HEK293 (cell line): ENCODE data around the gene PRICKLE3.

ENCODE experiments used
- CTCF ChIA-PET: fragments of 350-600 bp; formaldehyde crosslinking; extraction: SDS; loops from one replicate; lab custom pipeline; 2021; ENCODE audit warnings: antibody characterized with exemption; lab: Yijun Ruan, JAX
- POLR2A ChIA-PET: fragments of 300-600 bp; formaldehyde crosslinking; extraction: SDS; loops from one replicate; lab custom pipeline; 2020; ENCODE audit warnings: antibody characterized with exemption, inconsistent platforms; lab: Yijun Ruan, JAX
- H3K27ac ChIP-seq: fragments of 200-500 bp; sonication (Bioruptor generic); 2 replicates; pipeline ENCODE4 v1.5.1; 2014; ENCODE audit warnings: low read depth, low read length, control low read depth, inconsistent platforms; ENCODE audit errors: extremely low read depth
- H3K36me3 ChIP-seq, 2 experiments: fragments of 200-500 bp in 1 of 2; sonication (Bioruptor generic) in 1 of 2; 1 replicate in 1 of 2; 2 replicates in 1 of 2; pipeline ENCODE4 v1.5.1; 2014 to 2017; ENCODE audit warnings: inconsistent platforms in 2 of 2, low read length in 2 of 2; ENCODE audit not compliant: control insufficient read depth in 2 of 2, insufficient read depth in 1 of 2
- H3K4me1 ChIP-seq: fragments of 200-500 bp; sonication (Bioruptor generic); 2 replicates; pipeline ENCODE4 v1.5.1; 2014; ENCODE audit warnings: mild to moderate bottlenecking, low read length, inconsistent platforms; ENCODE audit not compliant: control insufficient read depth, insufficient read depth
- H3K4me3 ChIP-seq: 2 replicates; pipeline ENCODE4 v1.5.1; 2011; ENCODE audit warnings: low read depth, mild to moderate bottlenecking, control low read depth, low read length, moderate library complexity
- H3K9me3 ChIP-seq: fragments of 200-500 bp; sonication (Bioruptor generic); 2 replicates; pipeline ENCODE4 v1.5.1; 2014; ENCODE audit warnings: low read depth, low read length, inconsistent platforms; ENCODE audit not compliant: control insufficient read depth, insufficient read depth
- BCL11A ChIP-seq: fragments of 450-650 bp; formaldehyde crosslinking; IDR thresholded peaks from 2 replicates; pipeline ENCODE4 v1.5.1; 2016; ENCODE audit warnings: low read depth, missing biosample characterization, missing genetic modification characterization
- HOXC10 ChIP-seq: sonication (generic); formaldehyde crosslinking; IDR thresholded peaks from 2 replicates; pipeline ENCODE4 v1.8.1; 2023; ENCODE audit warnings: mild to moderate bottlenecking, missing genetic modification reagents
- SALL2 ChIP-seq: fragments of 450-650 bp; formaldehyde crosslinking; IDR thresholded peaks from 2 replicates; pipeline ENCODE4 v1.5.0; 2017; ENCODE audit warnings: missing biosample characterization, mild to moderate bottlenecking, missing genetic modification characterization, borderline replicate concordance
- SP3 ChIP-seq: fragments of 450-650 bp; formaldehyde crosslinking; IDR thresholded peaks from 2 replicates; pipeline ENCODE4 v1.5.1; 2016; ENCODE audit warnings: missing biosample characterization, missing genetic modification characterization
- ZBTB8A ChIP-seq: fragments of 450-650 bp; formaldehyde crosslinking; IDR thresholded peaks from 2 replicates; pipeline ENCODE4 v1.5.1; 2016; ENCODE audit warnings: missing biosample characterization, missing genetic modification characterization
- ZFHX2 ChIP-seq: fragments of 450-650 bp; formaldehyde crosslinking; conservative IDR thresholded peaks from 2 replicates; pipeline ENCODE4 v1.5.1; 2016; ENCODE audit warnings: missing biosample characterization, missing genetic modification characterization
- ZNF16 ChIP-seq: fragments of 450-650 bp; formaldehyde crosslinking; IDR thresholded peaks from 2 replicates; pipeline ENCODE4 v1.5.1; 2016; ENCODE audit warnings: low read depth, missing biosample characterization, missing genetic modification characterization
- ZNF2 ChIP-seq: fragments of 450-650 bp; formaldehyde crosslinking; IDR thresholded peaks from 2 replicates; pipeline ENCODE4 v1.5.1; 2016; ENCODE audit warnings: missing biosample characterization, missing genetic modification characterization
- ZNF239 ChIP-seq: fragments of 450-650 bp; formaldehyde crosslinking; IDR thresholded peaks from 2 replicates; pipeline ENCODE4 v1.5.1; 2016; ENCODE audit warnings: missing biosample characterization, missing genetic modification characterization
- ZNF558 ChIP-seq: fragments of 450-650 bp; formaldehyde crosslinking; IDR thresholded peaks from 2 replicates; pipeline ENCODE4 v1.5.1; 2016; ENCODE audit warnings: missing biosample characterization, missing genetic modification characterization
- ZNF670 ChIP-seq: fragments of 450-650 bp; formaldehyde crosslinking; IDR thresholded peaks from 2 replicates; pipeline ENCODE4 v1.5.1; 2016; ENCODE audit warnings: missing biosample characterization, missing genetic modification characterization, low read depth
- ZNF677 ChIP-seq: fragments of 450-650 bp; IDR thresholded peaks from 2 replicates; pipeline ENCODE4 v1.5.0; 2018; ENCODE audit warnings: missing biosample characterization, mild to moderate bottlenecking, missing genetic modification characterization, moderate library complexity
- TF ChIP-seq, protein P1 (sequence below): fragments of 450-650 bp; formaldehyde crosslinking; IDR thresholded peaks from 2 replicates; pipeline ENCODE4 v1.5.1; 2016; ENCODE audit warnings: missing biosample characterization, missing genetic modification characterization
- TF ChIP-seq, protein P2 (sequence below): fragments of 450-650 bp; formaldehyde crosslinking; conservative IDR thresholded peaks from 2 replicates; pipeline ENCODE4 v1.5.1; 2016; ENCODE audit warnings: low read depth, missing biosample characterization, missing genetic modification characterization
- TF ChIP-seq, protein P3 (sequence below): fragments of 450-650 bp; formaldehyde crosslinking; IDR thresholded peaks from 2 replicates; pipeline ENCODE4 v1.5.1; 2016; ENCODE audit warnings: missing biosample characterization, missing genetic modification characterization
- TF ChIP-seq, protein P4 (sequence below): fragments of 450-650 bp; formaldehyde crosslinking; IDR thresholded peaks from 2 replicates; pipeline ENCODE4 v1.5.1; 2017; ENCODE audit warnings: missing biosample characterization, missing genetic modification characterization

The PRICKLE3 gene

DNA sequence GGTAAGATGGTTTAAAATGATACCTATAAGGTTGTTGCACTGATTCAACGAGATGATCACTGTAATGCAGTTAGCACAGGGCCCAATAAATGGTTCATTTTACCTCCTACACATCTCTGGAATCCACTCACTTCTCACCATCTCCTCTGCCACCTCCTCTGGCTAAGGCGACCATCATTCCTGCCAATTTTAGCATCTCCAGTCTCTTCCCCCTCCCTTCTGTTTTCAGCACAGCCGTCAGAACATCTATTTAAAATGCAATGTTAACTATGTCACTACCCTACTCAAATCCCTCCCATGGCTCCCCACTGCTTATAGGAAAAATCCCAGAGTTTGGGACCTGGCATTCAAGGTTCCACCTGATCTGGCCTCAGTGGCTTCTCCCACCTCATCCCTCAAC lies 17.4 kb upstream of the PRICKLE3 start:
- H3K36me3 ChIP-seq = no peaks in the 10 kb centered on the region
- no peak overlapping the region for H3K27ac ChIP-seq
- TF ChIP-seq ZNF16 (tag by site-specific recombination) = 0 out of 2 replicates have a peak, but pooled peaks have one; percentile 17
- no peak for TF ChIP-seq ZNF239 (tag by site-specific recombination)
- H3K9me3 ChIP-seq = no peaks in the 10 kb centered on the region
- POLR2A ChIA-PET = no interaction called here
- CTCF ChIA-PET = interaction anchor here (0.8 kb wide), 1 partner anchor 11 kb away, joined by 3 read pairs; no protein-coding TSS in a partner anchor
- H3K4me1 ChIP-seq = no peaks in the 10 kb centered on the region
- no peak overlapping the region for H3K4me3 ChIP-seq

DNA sequence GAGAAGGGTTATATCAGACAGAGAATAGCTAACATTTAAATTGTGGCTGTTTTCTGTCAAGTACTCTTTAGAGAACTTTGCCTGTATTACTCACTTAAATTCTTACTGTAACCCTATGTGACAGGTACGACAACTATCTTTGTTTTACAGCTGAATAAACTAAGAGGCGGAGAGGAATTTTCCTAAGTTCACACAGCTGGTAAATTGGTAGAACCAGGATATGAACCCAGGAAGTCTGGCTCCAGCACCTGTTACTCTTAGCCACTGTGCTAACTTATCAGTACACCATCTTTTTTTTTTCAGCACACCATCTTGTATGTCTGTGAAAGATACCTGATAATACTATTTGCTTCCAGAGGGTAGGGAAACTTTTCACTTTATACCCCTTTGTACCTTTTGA lies 15.8 kb upstream of the PRICKLE3 start:
- Histone ChIP-seq H3K27ac (no peak overlapping the region), H3K36me3 (no peaks in the 10 kb centered on the region), H3K4me1 (no peaks in the 10 kb centered on the region), H3K9me3 (no peaks in the 10 kb centered on the region), H3K4me3 (no peak overlapping the region)
- ChIA-PET POLR2A (interaction anchor here (0.9 kb wide), 1 partner anchor 11 kb away, joined by 3 read pairs; no protein-coding TSS in a partner anchor), CTCF (interaction anchor here (1.0 kb wide), 1 partner anchor 12 kb away, joined by 3 read pairs; no protein-coding TSS in a partner anchor)
- TF ChIP-seq ZNF558 (tag by site-specific recombination) (no peak), SP3 (tag by site-specific recombination) (no peak)
- TF ChIP-seq, protein P1, sequence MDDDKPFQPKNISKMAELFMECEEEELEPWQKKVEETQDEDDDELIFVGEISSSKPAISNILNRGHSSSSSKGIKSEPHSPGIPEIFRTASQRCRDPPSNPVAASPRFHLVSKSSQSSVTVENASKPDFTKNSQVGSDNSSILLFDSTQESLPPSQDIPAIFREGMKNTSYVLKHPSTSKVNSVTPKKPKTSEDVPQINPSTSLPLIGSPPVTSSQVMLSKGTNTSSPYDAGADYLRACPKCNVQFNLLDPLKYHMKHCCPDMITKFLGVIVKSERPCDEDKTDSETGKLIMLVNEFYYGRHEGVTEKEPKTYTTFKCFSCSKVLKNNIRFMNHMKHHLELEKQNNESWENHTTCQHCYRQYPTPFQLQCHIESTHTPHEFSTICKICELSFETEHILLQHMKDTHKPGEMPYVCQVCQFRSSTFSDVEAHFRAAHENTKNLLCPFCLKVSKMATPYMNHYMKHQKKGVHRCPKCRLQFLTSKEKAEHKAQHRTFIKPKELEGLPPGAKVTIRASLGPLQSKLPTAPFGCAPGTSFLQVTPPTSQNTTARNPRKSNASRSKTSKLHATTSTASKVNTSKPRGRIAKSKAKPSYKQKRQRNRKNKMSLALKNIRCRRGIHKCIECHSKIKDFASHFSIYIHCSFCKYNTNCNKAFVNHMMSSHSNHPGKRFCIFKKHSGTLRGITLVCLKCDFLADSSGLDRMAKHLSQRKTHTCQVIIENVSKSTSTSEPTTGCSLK = no peak
- TF ChIP-seq, protein P2, sequence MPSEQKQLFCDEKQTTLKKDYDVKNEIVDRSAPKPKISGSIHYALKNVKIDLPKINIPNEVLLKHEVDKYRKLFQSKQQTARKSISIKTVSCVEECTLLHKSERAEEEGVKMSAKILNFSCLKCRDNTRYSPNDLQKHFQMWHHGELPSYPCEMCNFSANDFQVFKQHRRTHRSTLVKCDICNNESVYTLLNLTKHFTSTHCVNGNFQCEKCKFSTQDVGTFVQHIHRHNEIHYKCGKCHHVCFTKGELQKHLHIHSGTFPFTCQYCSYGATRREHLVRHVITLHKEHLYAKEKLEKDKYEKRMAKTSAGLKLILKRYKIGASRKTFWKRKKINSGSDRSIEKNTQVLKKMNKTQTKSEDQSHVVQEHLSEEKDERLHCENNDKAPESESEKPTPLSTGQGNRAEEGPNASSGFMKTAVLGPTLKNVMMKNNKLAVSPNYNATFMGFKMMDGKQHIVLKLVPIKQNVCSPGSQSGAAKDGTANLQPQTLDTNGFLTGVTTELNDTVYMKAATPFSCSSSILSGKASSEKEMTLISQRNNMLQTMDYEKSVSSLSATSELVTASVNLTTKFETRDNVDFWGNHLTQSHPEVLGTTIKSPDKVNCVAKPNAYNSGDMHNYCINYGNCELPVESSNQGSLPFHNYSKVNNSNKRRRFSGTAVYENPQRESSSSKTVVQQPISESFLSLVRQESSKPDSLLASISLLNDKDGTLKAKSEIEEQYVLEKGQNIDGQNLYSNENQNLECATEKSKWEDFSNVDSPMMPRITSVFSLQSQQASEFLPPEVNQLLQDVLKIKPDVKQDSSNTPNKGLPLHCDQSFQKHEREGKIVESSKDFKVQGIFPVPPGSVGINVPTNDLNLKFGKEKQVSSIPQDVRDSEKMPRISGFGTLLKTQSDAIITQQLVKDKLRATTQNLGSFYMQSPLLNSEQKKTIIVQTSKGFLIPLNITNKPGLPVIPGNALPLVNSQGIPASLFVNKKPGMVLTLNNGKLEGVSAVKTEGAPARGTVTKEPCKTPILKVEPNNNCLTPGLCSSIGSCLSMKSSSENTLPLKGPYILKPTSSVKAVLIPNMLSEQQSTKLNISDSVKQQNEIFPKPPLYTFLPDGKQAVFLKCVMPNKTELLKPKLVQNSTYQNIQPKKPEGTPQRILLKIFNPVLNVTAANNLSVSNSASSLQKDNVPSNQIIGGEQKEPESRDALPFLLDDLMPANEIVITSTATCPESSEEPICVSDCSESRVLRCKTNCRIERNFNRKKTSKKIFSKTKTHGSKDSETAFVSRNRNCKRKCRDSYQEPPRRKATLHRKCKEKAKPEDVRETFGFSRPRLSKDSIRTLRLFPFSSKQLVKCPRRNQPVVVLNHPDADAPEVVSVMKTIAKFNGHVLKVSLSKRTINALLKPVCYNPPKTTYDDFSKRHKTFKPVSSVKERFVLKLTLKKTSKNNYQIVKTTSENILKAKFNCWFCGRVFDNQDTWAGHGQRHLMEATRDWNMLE (tag by site-specific recombination) = no peak

DNA sequence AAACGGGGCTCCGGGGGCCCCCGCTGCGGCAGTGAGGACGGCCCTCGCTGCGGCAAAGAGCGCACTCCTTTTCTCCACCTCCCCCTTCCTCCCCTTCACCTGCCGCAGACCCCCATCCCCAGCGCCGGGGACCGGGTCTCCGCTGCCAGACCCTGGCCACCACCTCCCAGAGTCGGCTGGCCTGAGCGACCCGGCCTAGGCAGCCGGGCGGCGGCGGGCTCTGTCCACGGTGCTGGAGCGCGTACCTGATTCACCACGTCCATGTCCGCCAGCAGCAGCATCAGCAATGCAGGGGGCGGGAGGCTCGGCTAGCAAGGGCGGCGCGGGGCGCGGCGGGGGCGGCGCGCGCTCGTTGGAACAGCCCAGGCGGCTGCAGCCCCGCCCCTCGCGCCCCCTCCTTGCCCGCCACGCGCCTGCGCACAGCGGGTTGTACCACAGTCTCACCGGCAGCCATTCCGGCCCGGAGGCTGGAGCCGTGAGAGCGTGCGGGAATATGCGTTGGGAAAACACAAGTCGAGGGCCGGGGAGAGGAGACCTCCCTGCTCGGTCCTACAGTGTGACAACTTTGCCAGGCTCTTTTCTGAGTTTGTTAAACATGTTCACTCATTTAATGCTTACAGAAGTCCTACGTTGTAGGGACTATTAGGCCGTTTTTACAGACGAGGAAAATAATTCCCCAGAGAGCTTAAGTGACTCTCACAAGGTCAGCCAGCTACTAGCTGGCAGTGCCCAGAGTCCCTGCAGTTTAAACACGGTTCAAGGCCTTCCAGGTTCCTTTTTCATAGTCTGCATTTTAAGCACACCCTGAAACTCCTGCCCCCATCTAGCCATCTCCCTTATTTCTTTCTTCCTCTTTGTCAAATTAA lies 14.0 kb upstream of the PRICKLE3 start, which contains the start of gene SYP:
SYP (minus strand) TSS at position 288 of the 866 bp plus-strand sequence; CDS start at position 281, 7 bp downstream.
- Histone ChIP-seq H3K4me1 (no peaks in the 10 kb centered on the region), H3K4me3 (peak within 1 kb of the TSS; percentile 28), H3K27ac (peak within 1 kb of the TSS; percentile 39; the same call in 1 of the 2 replicates), H3K36me3 (no peaks in the 10 kb centered on the region), H3K9me3 (no peaks in the 10 kb centered on the region)
- ChIA-PET CTCF (no interaction called here), POLR2A (interaction anchor here (0.6 to 1.0 kb wide), 4 partner anchors 9 to 63 kb away, joined by 3 to 4 read pairs (median 4); no protein-coding TSS in a partner anchor)
- TF ChIP-seq SALL2 (no peak), ZNF677 (tag by site-specific recombination) (no peak), ZNF2 (tag by site-specific recombination) (no peak), ZNF670 (tag by site-specific recombination) (no peak), ZNF16 (tag by site-specific recombination) (no peak), BCL11A (tag by site-specific recombination) (0 out of 2 replicates have a peak, but pooled peaks have one; percentile 18), ZBTB8A (0 out of 2 replicates have a peak, but pooled peaks have one; percentile 31), HOXC10 (CRISPR knock-in tag) (0 out of 2 replicates have a peak, but pooled peaks have one; percentile 52), ZFHX2 (tag by site-specific recombination) (no peak; the same call in 1 of the 2 replicates)
- TF ChIP-seq, protein P3, sequence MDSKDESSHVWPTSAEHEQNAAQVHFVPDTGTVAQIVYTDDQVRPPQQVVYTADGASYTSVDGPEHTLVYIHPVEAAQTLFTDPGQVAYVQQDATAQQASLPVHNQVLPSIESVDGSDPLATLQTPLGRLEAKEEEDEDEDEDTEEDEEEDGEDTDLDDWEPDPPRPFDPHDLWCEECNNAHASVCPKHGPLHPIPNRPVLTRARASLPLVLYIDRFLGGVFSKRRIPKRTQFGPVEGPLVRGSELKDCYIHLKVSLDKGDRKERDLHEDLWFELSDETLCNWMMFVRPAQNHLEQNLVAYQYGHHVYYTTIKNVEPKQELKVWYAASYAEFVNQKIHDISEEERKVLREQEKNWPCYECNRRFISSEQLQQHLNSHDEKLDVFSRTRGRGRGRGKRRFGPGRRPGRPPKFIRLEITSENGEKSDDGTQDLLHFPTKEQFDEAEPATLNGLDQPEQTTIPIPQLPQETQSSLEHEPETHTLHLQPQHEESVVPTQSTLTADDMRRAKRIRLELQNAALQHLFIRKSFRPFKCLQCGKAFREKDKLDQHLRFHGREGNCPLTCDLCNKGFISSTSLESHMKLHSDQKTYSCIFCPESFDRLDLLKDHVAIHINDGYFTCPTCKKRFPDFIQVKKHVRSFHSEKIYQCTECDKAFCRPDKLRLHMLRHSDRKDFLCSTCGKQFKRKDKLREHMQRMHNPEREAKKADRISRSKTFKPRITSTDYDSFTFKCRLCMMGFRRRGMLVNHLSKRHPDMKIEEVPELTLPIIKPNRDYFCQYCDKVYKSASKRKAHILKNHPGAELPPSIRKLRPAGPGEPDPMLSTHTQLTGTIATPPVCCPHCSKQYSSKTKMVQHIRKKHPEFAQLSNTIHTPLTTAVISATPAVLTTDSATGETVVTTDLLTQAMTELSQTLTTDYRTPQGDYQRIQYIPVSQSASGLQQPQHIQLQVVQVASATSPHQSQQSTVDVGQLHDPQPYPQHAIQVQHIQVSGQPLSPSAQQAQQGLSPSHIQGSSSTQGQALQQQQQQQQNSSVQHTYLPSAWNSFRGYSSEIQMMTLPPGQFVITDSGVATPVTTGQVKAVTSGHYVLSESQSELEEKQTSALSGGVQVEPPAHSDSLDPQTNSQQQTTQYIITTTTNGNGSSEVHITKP = peak; percentile 74
- TF ChIP-seq, protein P4, sequence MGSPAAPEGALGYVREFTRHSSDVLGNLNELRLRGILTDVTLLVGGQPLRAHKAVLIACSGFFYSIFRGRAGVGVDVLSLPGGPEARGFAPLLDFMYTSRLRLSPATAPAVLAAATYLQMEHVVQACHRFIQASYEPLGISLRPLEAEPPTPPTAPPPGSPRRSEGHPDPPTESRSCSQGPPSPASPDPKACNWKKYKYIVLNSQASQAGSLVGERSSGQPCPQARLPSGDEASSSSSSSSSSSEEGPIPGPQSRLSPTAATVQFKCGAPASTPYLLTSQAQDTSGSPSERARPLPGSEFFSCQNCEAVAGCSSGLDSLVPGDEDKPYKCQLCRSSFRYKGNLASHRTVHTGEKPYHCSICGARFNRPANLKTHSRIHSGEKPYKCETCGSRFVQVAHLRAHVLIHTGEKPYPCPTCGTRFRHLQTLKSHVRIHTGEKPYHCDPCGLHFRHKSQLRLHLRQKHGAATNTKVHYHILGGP (tag by site-specific recombination) = no peak
